ENCODE results near the gene TRAF3IP3.

The TRAF3IP3 gene

GRCh38 chr1:209755926-209756614, at the start of gene TRAF3IP3:
TSS of gene TRAF3IP3 (plus strand) at chr1:209756053. CDS start at chr1:209760040, 3,987 bp downstream.
- no peak for DNase-seq (ENCODE audit: low read depth)

DNA sequence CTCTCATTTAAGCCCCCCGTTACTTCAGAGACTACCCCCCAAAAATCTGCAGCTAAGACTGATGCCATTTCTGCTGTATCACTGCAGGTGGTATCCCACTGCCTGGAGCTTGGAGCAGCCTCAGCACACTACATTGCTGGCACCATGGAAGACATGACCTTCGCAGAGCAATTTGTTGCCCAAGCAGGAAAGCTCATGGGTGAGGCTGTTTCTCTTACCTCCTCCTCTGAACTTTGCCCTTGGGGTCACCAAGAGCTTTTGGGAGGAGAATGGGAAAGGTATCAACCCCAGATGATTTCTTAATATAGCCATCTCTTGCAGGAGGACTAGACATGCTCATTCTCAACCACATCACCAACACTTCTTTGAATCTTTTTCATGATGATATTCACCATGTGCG, 49.2 kb upstream of the TRAF3IP3 start:
- DNase-seq (ENCODE audit: low read depth), result no peak

DNA sequence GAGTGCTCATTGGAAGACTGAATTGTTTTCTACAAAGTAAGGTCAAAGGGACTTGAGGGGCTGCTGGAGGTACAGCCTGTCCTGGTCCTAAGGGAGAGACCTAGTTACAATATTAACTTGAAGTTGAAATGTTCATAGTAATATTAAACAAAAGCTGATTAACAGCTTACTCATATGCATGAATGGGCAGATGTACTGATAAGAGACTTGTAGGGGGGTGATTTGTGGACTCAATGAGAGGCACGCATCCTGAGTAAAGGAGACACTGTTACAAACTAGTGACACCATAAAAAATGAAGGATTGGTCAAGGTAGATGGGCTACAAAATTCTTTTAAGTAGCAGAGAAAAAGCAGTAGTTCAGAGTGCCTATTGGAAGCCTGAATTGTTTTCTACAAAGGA, 48.5 kb upstream of the TRAF3IP3 start:
- no peak for DNase-seq (ENCODE audit: low read depth)

- DNase-seq (ENCODE audit: low read depth), result no peak
Measured at GRCh38 chr1:209708297-209708696, 47.6 kb upstream of the TRAF3IP3 start.

GRCh38 chr1:209710093-209710492, 45.8 kb upstream of the TRAF3IP3 start:
- no peak for DNase-seq (ENCODE audit: low read depth)

- no peak for DNase-seq (ENCODE audit: low read depth)
Measured at GRCh38 chr1:209710847-209711246, 45.0 kb upstream of the TRAF3IP3 start.

DNA sequence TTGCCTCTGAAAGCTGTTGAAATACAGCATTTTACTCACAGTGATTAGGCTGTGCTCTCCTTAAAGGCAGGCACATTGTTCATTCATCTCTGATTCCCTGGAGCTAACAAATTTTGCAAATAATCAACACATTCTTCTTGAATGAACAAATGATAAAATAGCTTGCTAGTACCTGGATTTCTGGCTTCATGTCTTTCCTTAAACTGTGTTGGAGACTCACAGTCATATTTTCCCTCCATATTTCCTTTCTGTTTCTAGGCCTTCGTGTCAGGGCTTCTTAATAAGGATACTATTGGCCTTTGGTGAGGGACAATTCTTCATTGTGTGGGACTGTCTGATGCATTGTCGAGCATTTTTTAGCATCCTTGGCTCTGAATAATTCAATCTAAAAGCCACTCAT, 41.5 kb upstream of the TRAF3IP3 start:
- no peak for DNase-seq (ENCODE audit: low read depth)

- DNase-seq (ENCODE audit: low read depth), result no peak
Measured at GRCh38 chr1:209715314-209715713, 40.5 kb upstream of the TRAF3IP3 start.

DNA sequence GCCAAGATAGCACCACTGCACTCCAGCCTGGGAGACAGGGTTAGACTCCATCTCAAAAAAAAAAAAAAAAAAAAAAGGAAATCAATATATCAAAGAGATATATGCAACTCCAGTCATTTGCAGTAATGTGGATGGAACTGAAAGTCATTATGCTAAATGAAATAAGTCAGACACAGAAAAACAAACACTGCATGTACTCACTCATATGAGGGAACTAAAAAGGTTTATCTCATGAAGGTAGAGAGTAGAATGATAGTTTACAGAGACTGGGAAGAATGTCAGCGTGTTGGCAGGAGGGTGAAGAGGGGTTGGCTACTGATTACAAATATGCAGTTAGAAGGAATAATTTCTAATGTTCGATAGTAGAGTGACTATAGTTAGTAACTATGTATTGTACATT, 38.0 kb upstream of the TRAF3IP3 start:
- no peak for DNase-seq (ENCODE audit: low read depth)

DNA sequence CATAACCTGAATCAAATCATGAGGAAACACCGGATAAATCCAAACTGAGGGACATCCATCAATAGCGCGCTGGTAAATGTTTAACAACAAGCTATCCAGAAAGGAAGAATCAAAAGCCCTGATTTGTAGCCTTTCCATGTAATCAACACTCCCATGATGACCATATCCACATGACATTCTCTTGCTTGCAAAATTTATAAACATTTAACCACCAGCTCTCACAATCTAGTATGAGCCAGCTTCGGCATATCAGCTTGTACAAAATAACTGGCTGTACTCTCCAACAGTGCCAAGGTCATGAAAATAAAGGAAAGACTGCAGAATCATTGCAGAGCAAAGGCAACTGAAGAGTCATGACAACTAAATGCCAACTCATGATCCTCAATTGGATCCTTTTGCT, 35.5 kb upstream of the TRAF3IP3 start:
- no peak for DNase-seq (ENCODE audit: low read depth)

GRCh38 chr1:209720826-209721225, 35.0 kb upstream of the TRAF3IP3 start:
- no peak for DNase-seq (ENCODE audit: low read depth)

DNA sequence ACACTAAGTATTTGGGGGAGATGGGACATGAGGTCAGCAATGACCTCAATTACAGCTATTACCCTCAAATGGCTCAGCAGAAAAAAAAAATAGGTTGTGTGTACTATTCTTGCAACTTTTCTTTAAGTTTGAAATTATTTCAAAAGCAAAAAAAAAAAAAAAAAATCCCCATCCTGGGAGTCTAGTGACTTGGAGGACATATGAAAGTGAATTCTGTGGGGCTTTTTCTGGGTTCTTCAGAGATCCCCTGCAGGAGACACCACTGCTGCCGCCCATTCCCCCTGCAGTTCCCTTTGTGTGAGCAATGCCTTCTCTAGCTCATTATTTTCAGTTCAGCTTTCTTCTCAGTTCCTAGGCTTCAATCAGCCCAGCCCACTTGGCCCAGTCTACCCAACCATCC, 34.5 kb upstream of the TRAF3IP3 start:
- DNase-seq (ENCODE audit: low read depth), result no peak

DNA sequence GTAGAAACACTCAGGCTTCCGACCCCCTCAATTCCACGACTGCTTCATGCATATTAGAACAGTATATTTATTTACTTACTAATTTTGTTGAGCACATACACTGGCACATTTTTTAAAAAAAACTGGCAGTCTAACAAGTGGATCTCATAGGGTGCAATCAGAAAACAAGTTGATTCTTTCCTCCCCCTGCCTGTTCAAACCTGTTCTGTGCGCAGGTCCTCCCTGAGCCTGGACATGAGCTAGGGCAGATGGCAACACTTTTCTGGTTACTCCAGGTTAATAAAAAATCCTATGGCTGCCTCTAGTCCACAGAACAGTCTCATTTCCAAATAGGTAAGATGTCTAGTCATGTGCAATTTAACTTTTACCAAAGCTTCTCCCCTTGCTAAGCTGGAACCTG, 32.6 kb upstream of the TRAF3IP3 start:
- no peak for DNase-seq (ENCODE audit: low read depth)

- no peak for DNase-seq (ENCODE audit: low read depth)
Measured at GRCh38 chr1:209723756-209724693, 31.8 kb upstream of the TRAF3IP3 start.

DNA sequence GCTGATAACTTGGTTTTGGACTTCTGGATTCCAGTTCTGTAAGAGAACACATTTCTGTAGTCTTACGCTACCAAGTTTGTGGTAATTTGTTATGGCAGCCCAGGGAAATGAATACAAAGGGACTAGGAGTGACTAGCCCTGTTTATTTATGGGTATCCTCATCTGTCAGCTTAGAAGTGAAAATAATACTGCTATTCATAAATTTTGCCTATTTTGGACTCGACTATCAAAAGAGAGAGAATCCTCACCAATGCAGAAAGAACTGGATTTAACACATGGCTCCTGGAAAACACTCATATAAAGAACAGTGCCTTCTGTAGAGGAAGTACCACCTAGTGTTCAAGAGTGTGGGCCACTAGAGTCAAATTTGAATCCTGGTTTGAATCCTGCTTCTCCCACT, 28.6 kb upstream of the TRAF3IP3 start:
- DNase-seq (ENCODE audit: low read depth), result no peak

DNA sequence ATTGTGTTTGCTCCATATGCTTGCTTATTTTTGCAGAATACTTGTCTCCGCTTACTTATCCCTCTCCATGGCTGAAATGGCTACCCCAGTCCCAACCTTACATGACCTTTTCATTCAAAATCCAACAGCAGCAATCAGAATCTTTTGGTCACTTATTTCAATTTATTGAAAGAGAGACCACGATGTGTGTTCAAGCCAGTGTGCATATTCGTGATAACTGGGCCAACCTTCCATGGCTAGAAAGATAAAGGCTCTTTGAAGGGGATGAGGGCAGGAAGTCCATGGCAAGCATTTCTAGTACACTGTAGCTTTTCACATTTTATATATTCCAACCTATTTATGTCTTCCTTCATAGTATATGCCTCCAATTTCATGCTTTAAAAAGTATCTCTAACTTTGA, 28.1 kb upstream of the TRAF3IP3 start:
- no peak for DNase-seq (ENCODE audit: low read depth)

- DNase-seq (ENCODE audit: low read depth), result no peak
Measured at GRCh38 chr1:209728466-209728865, 27.4 kb upstream of the TRAF3IP3 start.

DNA sequence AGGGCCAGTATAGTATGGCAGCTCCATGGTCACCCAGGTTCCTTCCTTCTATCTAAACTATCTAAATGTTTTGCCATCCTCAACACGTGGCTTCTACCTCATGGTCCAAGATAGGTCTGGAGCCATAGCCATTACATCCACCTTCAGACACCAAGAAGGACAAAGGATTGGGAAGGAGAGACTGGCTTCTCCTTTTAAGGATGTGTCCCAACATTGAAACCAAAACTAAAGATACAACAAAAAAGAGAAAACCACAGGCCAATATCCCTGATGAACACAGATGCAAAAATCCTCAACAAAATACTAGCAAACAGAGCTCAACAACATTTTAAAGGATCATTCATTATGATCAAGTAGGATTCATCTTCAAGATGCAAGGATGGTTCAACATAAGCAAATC, 26.4 kb upstream of the TRAF3IP3 start:
- no peak for DNase-seq (ENCODE audit: low read depth)

GRCh38 chr1:209732725-209733124, 23.1 kb upstream of the TRAF3IP3 start:
- DNase-seq (ENCODE audit: low read depth), result no peak

DNA sequence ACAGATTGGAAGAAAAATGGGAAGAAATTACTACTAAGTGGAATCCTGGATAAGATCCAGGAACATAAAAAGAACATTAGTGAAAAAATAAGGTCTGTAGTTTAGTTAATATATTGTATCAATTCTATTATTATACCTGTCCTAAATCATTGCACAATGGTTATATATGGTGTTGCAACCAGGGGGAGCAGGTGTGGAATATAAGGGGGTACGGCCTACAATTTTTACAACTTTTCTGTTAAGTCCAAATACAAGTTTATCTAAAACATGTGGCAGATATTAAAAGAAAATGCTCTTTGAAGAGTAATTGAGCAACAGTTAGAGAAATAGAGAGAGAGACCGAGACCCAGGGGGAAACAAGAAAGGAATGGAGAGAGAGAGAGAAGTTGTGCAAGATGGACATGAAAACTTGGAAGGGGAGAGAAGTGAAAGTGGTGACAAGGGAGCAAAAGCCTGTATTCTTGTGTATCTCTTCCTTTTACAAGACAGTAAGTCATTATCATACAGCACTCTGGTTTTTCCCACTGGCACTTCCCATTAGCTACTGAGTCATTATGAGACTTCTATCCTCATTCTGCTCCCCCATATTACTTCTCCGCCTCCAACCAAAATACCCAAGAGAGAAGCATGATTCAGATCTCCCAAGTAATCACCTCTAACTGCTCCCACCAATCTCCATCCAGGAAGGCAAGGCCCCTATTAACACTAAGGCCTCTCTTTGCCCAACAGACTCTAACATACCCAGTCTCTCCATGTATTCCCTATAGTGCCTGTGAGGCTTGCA, 22.3 kb upstream of the TRAF3IP3 start:
- no peak for DNase-seq (ENCODE audit: low read depth)

GRCh38 chr1:209736490-209737117, 19.2 kb upstream of the TRAF3IP3 start:
- no peak for DNase-seq (ENCODE audit: low read depth)

DNA sequence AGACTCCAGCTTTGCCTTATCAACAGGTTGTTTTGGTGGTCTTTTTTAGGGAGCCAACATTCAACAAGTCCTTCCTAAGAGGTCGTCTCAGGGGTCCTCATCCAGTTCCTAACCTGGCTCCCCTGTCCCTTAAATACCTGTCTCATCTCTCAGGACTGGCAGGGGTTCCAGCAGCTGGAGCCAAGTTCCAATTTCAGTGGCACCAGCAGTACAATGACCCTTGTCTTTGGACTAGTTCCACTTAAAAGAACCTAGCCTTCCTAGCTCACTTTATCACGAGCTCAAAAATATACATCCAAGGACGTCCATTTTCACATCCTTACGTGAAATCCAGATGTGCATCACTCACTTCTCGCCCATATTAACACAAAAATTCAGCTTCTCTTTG, 18.7 kb upstream of the TRAF3IP3 start:
- DNase-seq (ENCODE audit: low read depth), result no peak

Measured in fibroblast of the conjunctiva (primary cell).